K562 (cell line): ENCODE measurements around the gene WARS2. TPM values are rescaled to one million over a fixed set of nuclear protein-coding genes. Genes with fewer than 3 reads are reported as not detected.

ENCODE experiments used
- ATAC-seq: fragments of 200-7000 bp; cut with Tn5 transposase; 3 replicates; pipeline ENCODE4 v1.9.1; 2020; ENCODE audit warnings: moderate library complexity
- BruUV-seq: library from RNA; stranded (reverse); fragments of 400-500 nt; replicated peaks from 2 replicates; lab custom pipeline; 2021; lab: Mats Ljungman, UMichigan
- CTCF ChIA-PET: fragments of 300-600 bp; formaldehyde crosslinking; extraction: SDS; loops from one replicate; lab custom pipeline; 2021; ENCODE audit warnings: low intra/inter-chr PET ratio; lab: Yijun Ruan, JAX
- POLR2A ChIA-PET: fragments of 300-600, 350-650 bp; sonication (Branson Sonifier 250); formaldehyde crosslinking; extraction: SDS; loops from one replicate; lab custom pipeline; 2021; ENCODE audit warnings: antibody characterized with exemption, inconsistent platforms; lab: Yijun Ruan, JAX
- DNase-seq, 4 experiments: peaks; one replicate each; pipeline versions ENCODE4 v3.0.0 to v3.0.0-alpha.2; 2011 to 2018; ENCODE audit warnings: low spot score in 3 of 4, mixed read lengths in 3 of 4; ENCODE audit errors: extremely low read depth in 1 of 4
- FAIRE-seq: peaks from 2 replicates; lab custom pipeline; 2011; peaks lifted over from hg19 to GRCh38; lab: Jason Lieb, UNC
- H2AFZ ChIP-seq: 2 replicates; pipeline ENCODE4 v1.6.0; 2011; ENCODE audit warnings: low read depth, low read length, control low read depth, inconsistent platforms
- H3K27ac ChIP-seq: fragments of 200-600 bp; 3 replicates; pipeline ENCODE4 v1.8.0; 2011; ENCODE audit warnings: low read depth, mild to moderate bottlenecking, control low read depth, inconsistent platforms, low read length, moderate library complexity, mixed read lengths; ENCODE audit errors: extremely low read depth
- H3K27me3 ChIP-seq, 2 experiments: fragments of 300-600 bp in 1 of 2; 2 replicates in 1 of 2; 3 replicates in 1 of 2; pipeline versions ENCODE4 v1.6.0 to v1.8.0; 2011; ENCODE audit warnings: inconsistent platforms in 2 of 2, low read length in 2 of 2, mild to moderate bottlenecking in 1 of 2, mixed read lengths in 1 of 2, moderate library complexity in 1 of 2; ENCODE audit not compliant: control insufficient read depth in 2 of 2, insufficient read depth in 2 of 2
- H3K36me3 ChIP-seq: fragments of 300-600 bp; 3 replicates; pipeline ENCODE4 v1.8.0; 2011; ENCODE audit warnings: mild to moderate bottlenecking, low read length, inconsistent platforms; ENCODE audit not compliant: control insufficient read depth, insufficient read depth
- H3K4me1 ChIP-seq, 2 experiments: fragments of 200-600 bp in 1 of 2; replicated peaks in 1 of 2; 2 replicates in 1 of 2; 3 replicates in 1 of 2; pipeline versions ENCODE4 v1.5.1 to v1.8.0; 2011; ENCODE audit warnings: inconsistent platforms in 2 of 2, low read length in 2 of 2, mild to moderate bottlenecking in 1 of 2, mixed read lengths in 1 of 2, moderate library complexity in 1 of 2; ENCODE audit not compliant: control insufficient read depth in 2 of 2, insufficient read depth in 2 of 2
- H3K4me2 ChIP-seq: 2 replicates; pipeline ENCODE4 v1.6.1; 2011; ENCODE audit warnings: low read length, control low read depth, inconsistent platforms, mixed read lengths; ENCODE audit not compliant: insufficient read depth
- H3K4me3 ChIP-seq: fragments of 200-600 bp; sonication (generic), shearing (Covaris generic); 2 replicates; pipeline ENCODE4 v1.5.1; 2016; ENCODE audit warnings: control low read depth, inconsistent platforms
- H3K79me2 ChIP-seq: fragments of 200-600 bp; 3 replicates; pipeline ENCODE4 v1.8.0; 2011; ENCODE audit warnings: low read length, inconsistent platforms; ENCODE audit not compliant: control insufficient read depth, insufficient read depth
- H3K9ac ChIP-seq, 2 experiments: 2 replicates each; pipeline versions ENCODE4 v1.6.0 to v1.6.1; 2011; ENCODE audit warnings: low read depth in 2 of 2, low read length in 2 of 2, control low read depth in 1 of 2, inconsistent platforms in 1 of 2, mild to moderate bottlenecking in 1 of 2, mixed read lengths in 1 of 2; ENCODE audit not compliant: insufficient read depth in 1 of 2
- H3K9me1 ChIP-seq: one replicate; pipeline ENCODE4 v1.6.0; 2011; ENCODE audit warnings: inconsistent platforms, mild to moderate bottlenecking, low read length, moderate library complexity; ENCODE audit not compliant: control insufficient read depth, insufficient read depth
- H3K9me3 ChIP-seq: replicated peaks from 2 replicates; pipeline ENCODE4 v1.5.1; 2011; ENCODE audit warnings: low read depth, low read length, inconsistent platforms; ENCODE audit not compliant: control insufficient read depth, insufficient read depth
- H4K20me1 ChIP-seq: replicated peaks from 2 replicates; pipeline ENCODE4 v1.6.1; 2011; ENCODE audit warnings: low read length, inconsistent platforms, mixed read lengths; ENCODE audit not compliant: control insufficient read depth, insufficient read depth
- FOXJ2 ChIP-seq: fragments of 200-800 bp; sonication (Bioruptor generic); IDR thresholded peaks from 2 replicates; pipeline ENCODE4 v1.6.1; 2016; ENCODE audit warnings: missing genetic modification characterization, missing compliant biosample characterization
- GABPA ChIP-seq: fragments of 200-800 bp; sonication (Bioruptor generic); conservative IDR thresholded peaks from 2 replicates; pipeline ENCODE4 v1.6.1; 2016; ENCODE audit warnings: low read depth, missing genetic modification characterization, missing compliant biosample characterization
- JUND ChIP-seq, 2 experiments: IDR thresholded peaks; 2 replicates in 1 of 2; 3 replicates in 1 of 2; pipeline ENCODE4 v1.6.1; 2011; ENCODE audit warnings: borderline replicate concordance in 2 of 2, low read depth in 2 of 2, low read length in 2 of 2, improper control_type of control experiment in 1 of 2, missing biosample characterization in 1 of 2, missing genetic modification characterization in 1 of 2, missing genetic modification reagents in 1 of 2
- KDM5B ChIP-seq: fragments of 200-600 bp; sonication (generic); IDR thresholded peaks from 2 replicates; pipeline ENCODE4 v1.6.1; 2012; ENCODE audit warnings: low read depth, mild to moderate bottlenecking, moderate library complexity, low read length, control low read depth, inconsistent platforms; ENCODE audit not compliant: insufficient replicate concordance
- NR1H2 ChIP-seq: sonication (generic); formaldehyde crosslinking; IDR thresholded peaks from 2 replicates; pipeline ENCODE4 v1.4.0; 2020; ENCODE audit warnings: mild to moderate bottlenecking, missing genetic modification reagents
- ZBTB17 ChIP-seq: fragments of 450-650 bp; formaldehyde crosslinking; IDR thresholded peaks from 2 replicates; pipeline ENCODE4 v1.4.0; 2020; ENCODE audit warnings: mild to moderate bottlenecking
- ZFX ChIP-seq: sonication (generic); formaldehyde crosslinking; IDR thresholded peaks from 2 replicates; pipeline ENCODE4 v1.8.0; 2022; ENCODE audit warnings: mild to moderate bottlenecking, missing genetic modification reagents, moderate library complexity
- ZNF165 ChIP-seq: fragments of 250-450 bp; sonication (Bioruptor Pico); IDR thresholded peaks from 2 replicates; pipeline ENCODE4 v1.4.0; 2020; ENCODE audit warnings: borderline replicate concordance
- ZNF212 ChIP-seq: fragments of 450-650 bp; formaldehyde crosslinking; IDR thresholded peaks from 2 replicates; pipeline ENCODE4 v1.4.0; 2020; ENCODE audit warnings: mild to moderate bottlenecking
- ZNF444 ChIP-seq: fragments of 250-450 bp; sonication (Bioruptor Pico); IDR thresholded peaks from 2 replicates; pipeline ENCODE4 v1.4.0; 2020; ENCODE audit warnings: mild to moderate bottlenecking, moderate library complexity
- ZNF551 ChIP-seq: fragments of 250-450 bp; sonication (Bioruptor Pico); IDR thresholded peaks from 2 replicates; pipeline ENCODE4 v1.5.0; 2021; ENCODE audit warnings: mild to moderate bottlenecking, moderate library complexity
- WGBS: fragments of 100-300 bp; shearing (Covaris generic); methylation state at CpG from one replicate; pipeline ENCODE4 v1.1.6; 2016; ENCODE audit warnings: low coverage, mixed read lengths; ENCODE audit not compliant: insufficient coverage; ENCODE audit errors: missing lambda C conversion rate; 5-methylcytosine and 5-hydroxymethylcytosine counted together
- in situ Hi-C: fragments of 300-500 bp; cut with MboI; formaldehyde crosslinking; loops from 4 replicates; pipeline ENCODE4 v1.15.0; 2018; ENCODE audit warnings: inconsistent platforms, mixed read lengths
- intact Hi-C: fragments of 100-400 bp; cut with micrococcal nuclease; formaldehyde crosslinking; loops from 2 replicates; pipeline ENCODE4 v1.14.2; 2022
- polyA plus RNA-seq, 8 experiments: library from polyadenylated mRNA; depleted of rRNA in 4 of 8; stranded (reverse) in 5 of 8; unstranded in 3 of 8; fragments of >200 nt; fragmentation: Nextera tagmentation in 2 of 8; fragmentation: Illumina TruSeq in 1 of 8; extraction: Ambion mirVana in 2 of 8; extraction: Trizol in 1 of 8; gene quantifications; 2 replicates each; pipeline versions ENCODE4 v1.2.1 to v1.2.3, GENCODE V29; 2011 to 2014; ENCODE audit warnings: inconsistent platforms in 1 of 8, missing spikeins in 1 of 8
- total RNA-seq, 7 experiments: library from RNA; depleted of rRNA in 6 of 7; stranded (reverse); fragments of >200 nt in 6 of 7; fragmentation: Illumina TruSeq in 2 of 7; extraction: Trizol in 2 of 7; gene quantifications; 2 replicates each; pipeline versions ENCODE4 v1.2.1 to v1.2.3, GENCODE V29; 2011 to 2021; ENCODE audit warnings: low replicate concordance in 1 of 7
- TF ChIP-seq, protein P1 (sequence below): sonication (generic); formaldehyde crosslinking; IDR thresholded peaks from 2 replicates; pipeline ENCODE4 v1.8.0; 2022; ENCODE audit warnings: mild to moderate bottlenecking, missing genetic modification reagents
- TF ChIP-seq, protein P2 (sequence below): fragments of 450-650 bp; IDR thresholded peaks from 2 replicates; pipeline ENCODE4 v1.6.1; 2018; ENCODE audit not compliant: partially characterized antibody
- TF ChIP-seq, protein P3 (sequence below): fragments of 200-800 bp; sonication (Bioruptor generic); IDR thresholded peaks from 2 replicates; pipeline ENCODE4 v1.6.1; 2017; ENCODE audit warnings: missing genetic modification characterization, missing compliant biosample characterization

WARS2 gene
- total and polyA plus RNA-seq, 9 of the 15 experiments (the other 6 are each of a cell fraction or from before 2014, with no cell fraction given): 5.7 to 18.0 (median 16.9) TPM

DNA sequence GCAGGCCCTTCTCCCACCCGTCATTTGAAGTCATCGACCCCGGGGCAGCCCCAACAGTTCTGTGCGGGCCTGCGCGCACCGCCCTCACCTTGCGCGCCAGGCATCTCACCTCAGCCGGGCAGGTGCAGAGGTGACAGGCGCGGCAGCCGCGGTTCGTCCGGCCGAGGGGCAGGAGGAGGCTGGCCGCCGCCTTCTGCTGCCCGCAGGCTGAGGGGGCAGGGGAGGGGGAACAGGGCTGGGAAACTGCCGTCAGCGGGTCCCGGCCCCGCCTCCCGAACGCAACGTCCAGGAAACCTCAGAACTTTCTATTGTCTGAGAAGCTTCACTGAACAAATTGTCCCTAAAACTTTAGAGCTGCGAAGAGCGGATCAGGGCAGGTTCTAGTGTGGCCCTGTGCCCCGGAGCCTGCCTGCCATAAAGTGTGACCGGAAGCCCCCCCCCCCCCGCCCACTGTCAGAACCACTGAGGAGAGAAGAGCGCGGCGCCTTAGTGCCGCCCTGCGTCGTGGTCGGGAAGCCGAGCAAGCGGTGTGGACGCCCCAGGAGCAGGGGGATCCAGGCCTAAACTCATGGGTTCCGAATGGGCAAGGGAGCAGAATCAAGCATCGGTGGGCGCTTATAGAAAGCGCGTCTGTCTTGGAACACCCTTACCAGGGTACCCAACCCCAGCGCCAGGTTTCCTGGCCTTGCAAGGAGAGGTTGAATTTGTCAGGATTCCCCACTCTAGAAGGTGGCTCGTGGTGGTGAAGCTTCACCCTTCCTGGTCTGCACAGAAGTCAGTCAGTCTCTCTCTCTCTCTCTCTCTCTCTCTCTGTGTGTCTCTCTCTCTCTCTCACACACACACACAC lies 139.0 kb downstream of the WARS2 start:
- H3K9me3 ChIP-seq: no peaks in the 10 kb centered on the region
- H3K9me1 ChIP-seq: no peaks in the 10 kb centered on the region
- H3K4me1 ChIP-seq: peaks cover 0 to 11% of the 10 kb centered on the region in 2 experiments; a peak in 3 of 5 replicates
- H3K4me2 ChIP-seq: 0 out of 2 replicates have a peak overlapping the region, but pooled peaks have one; percentile 14
- POLR2A ChIA-PET: interaction anchor here (0.6 kb wide), 1 partner anchor 156 kb away, joined by 3 read pairs; no protein-coding TSS in a partner anchor
- ATAC-seq (peak; percentile 15; the same call in 2 of the 3 replicates), DNase-seq (no peak), FAIRE-seq (no peak)
- CTCF ChIA-PET: no interaction called here
- peaks cover 17 to 61% of the 10 kb centered on the region in 2 experiments; a peak in 3 of 5 replicates for H3K27me3 ChIP-seq
- H3K36me3 ChIP-seq: no peaks in the 10 kb centered on the region
- WGBS: 46% methylated on average over 46 of the region's 49 CpGs
- no peaks in the 10 kb centered on the region for H4K20me1 ChIP-seq
- in situ Hi-C loops: no loop called here
- no TSS peak for BruUV-seq
- peak overlapping the region; percentile 15; the same call in 1 of the 2 replicates for H2AFZ ChIP-seq
- intact Hi-C loops: no loop called here
- no peaks in the 10 kb centered on the region for H3K79me2 ChIP-seq
- H3K4me3 ChIP-seq: no peak overlapping the region
- no peak overlapping the region for H3K27ac ChIP-seq
- H3K9ac ChIP-seq: no peak overlapping the region
- TF ChIP-seq, protein P1, sequence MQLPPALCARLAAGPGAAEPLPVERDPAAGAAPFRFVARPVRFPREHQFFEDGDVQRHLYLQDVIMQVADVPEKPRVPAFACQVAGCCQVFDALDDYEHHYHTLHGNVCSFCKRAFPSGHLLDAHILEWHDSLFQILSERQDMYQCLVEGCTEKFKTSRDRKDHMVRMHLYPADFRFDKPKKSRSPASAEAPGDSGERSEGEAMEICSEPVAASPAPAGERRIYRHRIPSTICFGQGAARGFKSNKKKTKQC (CRISPR knock-in tag): no peak
- no peak for TF ChIP-seq ZFX (CRISPR knock-in tag)
- TF ChIP-seq JUND (IDR thresholded peaks at IDR 0.05; ENCODE audit: borderline replicate concordance, low read depth, low read length): no peak
- no peak for TF ChIP-seq JUND (tag; IDR thresholded peaks at IDR 0.05; ENCODE audit: borderline replicate concordance, low read depth, low read length)
- 0 out of 2 replicates have a peak, but pooled peaks have one; percentile 26 for TF ChIP-seq ZNF212 (CRISPR knock-in tag)
- TF ChIP-seq, protein P2, sequence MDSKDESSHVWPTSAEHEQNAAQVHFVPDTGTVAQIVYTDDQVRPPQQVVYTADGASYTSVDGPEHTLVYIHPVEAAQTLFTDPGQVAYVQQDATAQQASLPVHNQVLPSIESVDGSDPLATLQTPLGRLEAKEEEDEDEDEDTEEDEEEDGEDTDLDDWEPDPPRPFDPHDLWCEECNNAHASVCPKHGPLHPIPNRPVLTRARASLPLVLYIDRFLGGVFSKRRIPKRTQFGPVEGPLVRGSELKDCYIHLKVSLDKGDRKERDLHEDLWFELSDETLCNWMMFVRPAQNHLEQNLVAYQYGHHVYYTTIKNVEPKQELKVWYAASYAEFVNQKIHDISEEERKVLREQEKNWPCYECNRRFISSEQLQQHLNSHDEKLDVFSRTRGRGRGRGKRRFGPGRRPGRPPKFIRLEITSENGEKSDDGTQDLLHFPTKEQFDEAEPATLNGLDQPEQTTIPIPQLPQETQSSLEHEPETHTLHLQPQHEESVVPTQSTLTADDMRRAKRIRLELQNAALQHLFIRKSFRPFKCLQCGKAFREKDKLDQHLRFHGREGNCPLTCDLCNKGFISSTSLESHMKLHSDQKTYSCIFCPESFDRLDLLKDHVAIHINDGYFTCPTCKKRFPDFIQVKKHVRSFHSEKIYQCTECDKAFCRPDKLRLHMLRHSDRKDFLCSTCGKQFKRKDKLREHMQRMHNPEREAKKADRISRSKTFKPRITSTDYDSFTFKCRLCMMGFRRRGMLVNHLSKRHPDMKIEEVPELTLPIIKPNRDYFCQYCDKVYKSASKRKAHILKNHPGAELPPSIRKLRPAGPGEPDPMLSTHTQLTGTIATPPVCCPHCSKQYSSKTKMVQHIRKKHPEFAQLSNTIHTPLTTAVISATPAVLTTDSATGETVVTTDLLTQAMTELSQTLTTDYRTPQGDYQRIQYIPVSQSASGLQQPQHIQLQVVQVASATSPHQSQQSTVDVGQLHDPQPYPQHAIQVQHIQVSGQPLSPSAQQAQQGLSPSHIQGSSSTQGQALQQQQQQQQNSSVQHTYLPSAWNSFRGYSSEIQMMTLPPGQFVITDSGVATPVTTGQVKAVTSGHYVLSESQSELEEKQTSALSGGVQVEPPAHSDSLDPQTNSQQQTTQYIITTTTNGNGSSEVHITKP: peak; percentile 77
- no peak for TF ChIP-seq KDM5B
- no peak for TF ChIP-seq NR1H2 (CRISPR knock-in tag)
- TF ChIP-seq, protein P3, sequence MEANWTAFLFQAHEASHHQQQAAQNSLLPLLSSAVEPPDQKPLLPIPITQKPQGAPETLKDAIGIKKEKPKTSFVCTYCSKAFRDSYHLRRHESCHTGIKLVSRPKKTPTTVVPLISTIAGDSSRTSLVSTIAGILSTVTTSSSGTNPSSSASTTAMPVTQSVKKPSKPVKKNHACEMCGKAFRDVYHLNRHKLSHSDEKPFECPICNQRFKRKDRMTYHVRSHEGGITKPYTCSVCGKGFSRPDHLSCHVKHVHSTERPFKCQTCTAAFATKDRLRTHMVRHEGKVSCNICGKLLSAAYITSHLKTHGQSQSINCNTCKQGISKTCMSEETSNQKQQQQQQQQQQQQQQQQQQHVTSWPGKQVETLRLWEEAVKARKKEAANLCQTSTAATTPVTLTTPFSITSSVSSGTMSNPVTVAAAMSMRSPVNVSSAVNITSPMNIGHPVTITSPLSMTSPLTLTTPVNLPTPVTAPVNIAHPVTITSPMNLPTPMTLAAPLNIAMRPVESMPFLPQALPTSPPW (CRISPR knock-in tag): peak; percentile 64; the same call in 1 of the 2 replicates
- TF ChIP-seq FOXJ2 (tag): no peak
- 0 out of 2 replicates have a peak, but pooled peaks have one; percentile 34 for TF ChIP-seq ZNF165 (CRISPR knock-in tag)
- TF ChIP-seq ZNF551 (CRISPR knock-in tag): no peak
- TF ChIP-seq GABPA: peak; percentile 52
- TF ChIP-seq ZNF444 (CRISPR knock-in tag): no peak
- 0 out of 2 replicates have a peak, but pooled peaks have one; percentile 18 for TF ChIP-seq ZBTB17 (CRISPR knock-in tag)
